ENCODE measurements around the gene ZNF22.
A peak's percentile ranks its signal among the peaks of the same experiment; 100 is the strongest.

The ZNF22 gene

GRCh38 chr10:44979281-44980191, 21.2 kb upstream of the ZNF22 start:
- DNase-seq (ENCODE audit: low spot score) = no peak
- no peak for TF ChIP-seq CTCF (IDR thresholded peaks at IDR 0.05; ENCODE audit: extremely low read depth, missing control alignments)

GRCh38 chr10:44980309-44981171, 20.2 kb upstream of the ZNF22 start:
- TF ChIP-seq CTCF (IDR thresholded peaks at IDR 0.05; ENCODE audit: extremely low read depth, missing control alignments) = no peak
- DNase-seq (ENCODE audit: low spot score) = peak; percentile 60

DNA sequence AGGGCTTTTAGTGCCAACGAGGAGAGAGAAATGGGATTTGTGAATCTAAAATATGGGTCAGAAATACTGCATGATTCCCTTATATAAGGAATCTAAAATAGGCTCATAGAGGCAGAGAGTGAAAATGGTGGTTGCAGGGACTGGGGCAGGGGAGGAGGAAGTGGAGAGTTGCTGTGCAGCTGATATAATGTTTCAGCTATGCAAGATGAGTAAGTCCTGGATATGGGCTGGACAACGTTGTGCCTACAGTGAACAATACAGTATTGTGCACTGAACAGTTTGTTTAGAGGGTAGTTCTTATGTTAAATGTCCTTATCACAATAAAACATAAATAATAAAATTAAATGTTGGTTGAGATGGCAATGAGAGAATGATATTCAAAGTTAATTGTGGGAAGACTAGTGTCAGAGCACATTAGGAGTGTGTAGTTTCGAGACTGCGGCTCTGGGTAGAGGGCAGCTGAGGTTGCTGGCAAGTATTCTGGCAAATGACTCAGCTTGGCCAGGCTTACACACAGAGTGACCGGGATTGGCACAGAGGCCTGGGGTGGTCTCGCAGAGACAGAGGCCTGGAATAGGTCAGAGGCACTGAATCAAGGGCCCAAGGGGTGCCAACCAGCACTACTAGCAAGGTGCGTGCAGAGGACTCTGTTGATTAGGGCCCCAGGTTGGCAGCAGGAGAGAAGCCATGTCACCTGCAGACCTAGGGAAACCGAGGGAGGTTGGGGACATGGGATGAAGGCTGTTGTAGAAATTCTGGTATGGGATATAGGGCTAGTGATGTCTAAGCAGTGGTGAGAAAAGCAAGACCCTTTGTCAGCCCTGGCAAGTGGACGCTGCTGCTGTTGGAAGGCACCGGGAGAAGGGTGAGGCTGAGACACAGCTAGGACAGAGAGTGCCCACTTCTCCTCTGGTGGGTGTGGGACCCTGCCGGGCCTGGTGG, 19.3 kb upstream of the ZNF22 start:
- no peak for TF ChIP-seq CTCF (IDR thresholded peaks at IDR 0.05; ENCODE audit: extremely low read depth, missing control alignments)
- peak; percentile 57 for DNase-seq (ENCODE audit: low spot score)

GRCh38 chr10:44982114-44982460, 18.6 kb upstream of the ZNF22 start:
- no peak for DNase-seq (ENCODE audit: low spot score)
- TF ChIP-seq CTCF (IDR thresholded peaks at IDR 0.05; ENCODE audit: extremely low read depth, missing control alignments) = no peak

- no peak for DNase-seq (ENCODE audit: low spot score)
- TF ChIP-seq CTCF (IDR thresholded peaks at IDR 0.05; ENCODE audit: extremely low read depth, missing control alignments) = no peak
These were observed 18.2 kb upstream of the ZNF22 start for GRCh38 chr10:44982496-44982895.

DNA sequence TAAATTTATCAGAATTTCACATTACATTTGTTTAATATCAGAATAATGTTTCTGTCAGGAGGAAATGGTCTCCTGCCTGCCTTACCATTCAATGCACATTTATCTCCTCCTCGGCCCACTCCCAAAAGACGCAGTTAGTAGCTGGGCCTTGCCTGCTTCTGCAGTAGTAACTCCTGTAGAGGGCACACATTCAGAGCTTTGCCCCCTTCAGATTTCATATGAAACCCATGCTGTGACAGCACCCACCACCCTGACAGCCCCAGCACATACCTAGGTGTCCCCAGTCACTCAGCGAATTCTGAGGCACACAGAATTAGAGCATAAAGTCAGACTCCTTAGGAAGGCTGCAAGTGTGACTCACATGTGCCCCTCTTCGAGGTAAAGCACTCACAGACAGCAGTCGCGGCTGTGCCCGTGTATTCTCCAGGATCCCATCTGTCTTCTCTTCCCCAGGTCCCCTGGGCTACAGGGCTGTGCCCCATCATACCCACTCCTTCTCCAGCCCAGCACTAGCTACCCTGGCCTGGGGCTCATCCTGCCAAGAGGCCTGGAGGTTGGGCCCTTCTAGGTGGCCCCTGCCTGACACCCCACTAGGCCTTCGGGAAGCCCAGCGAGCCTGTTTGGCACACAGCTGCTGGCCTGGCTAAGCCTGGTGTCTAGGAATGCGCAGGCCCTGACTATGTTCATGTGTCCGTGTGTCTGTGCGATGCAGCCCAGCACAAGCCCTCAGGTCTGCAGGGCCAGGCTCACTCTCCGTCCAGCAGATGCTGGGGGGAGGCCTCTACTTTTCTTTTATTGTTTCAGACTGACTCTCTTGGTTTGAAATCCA, 17.4 kb upstream of the ZNF22 start:
- DNase-seq (ENCODE audit: low spot score) = no peak
- no peak for TF ChIP-seq CTCF (IDR thresholded peaks at IDR 0.05; ENCODE audit: extremely low read depth, missing control alignments)

Data from GM20000 (cell line).